NCI-H2171 treated with DMSO at 0.1 percent for 48 hours (cell line): ENCODE measurements around the gene ZNF639.

Source experiments
- DNase-seq: peaks from one replicate; lab custom pipeline; 2025; lab: John Stamatoyannopoulos, UW

The ZNF639 gene

GRCh38 chr3:179309225-179310078 is 13.4 kb upstream of the ZNF639 start:
- no peak for DNase-seq

- DNase-seq: no peak
These were observed 4.0 kb upstream of the ZNF639 start for GRCh38 chr3:179318876-179319275.

- peak; percentile 27 for DNase-seq
These were observed 1.1 kb upstream of the ZNF639 start for GRCh38 chr3:179321668-179322285.

GRCh38 chr3:179323197-179324110 is 623 bp downstream of the ZNF639 start:
- peak; percentile 61 for DNase-seq

GRCh38 chr3:179324270-179324754 is 1.5 kb downstream of the ZNF639 start:
- DNase-seq: peak; percentile 20

GRCh38 chr3:179330438-179330837 is 7.6 kb downstream of the ZNF639 start:
- DNase-seq: no peak

- no peak for DNase-seq
These were observed 9.4 kb downstream of the ZNF639 start for GRCh38 chr3:179332240-179332639.

- DNase-seq: no peak
These were observed 10.3 kb downstream of the ZNF639 start for GRCh38 chr3:179333084-179333483.

GRCh38 chr3:179336345-179336929 is 13.6 kb downstream of the ZNF639 start:
- no peak for DNase-seq

GRCh38 chr3:179347345-179348194 is 24.7 kb downstream of the ZNF639 start, which contains the start of gene MFN1:
MFN1 (plus strand) TSS chr3:179347709; CDS start chr3:179348852, 1,143 bp downstream.
- DNase-seq: peak; percentile 97

GRCh38 chr3:179348325-179349013 is 25.6 kb downstream of the ZNF639 start:
- no peak for DNase-seq

GRCh38 chr3:179355996-179356395 is 33.2 kb downstream of the ZNF639 start:
- DNase-seq: no peak

GRCh38 chr3:179363332-179363731 is 40.5 kb downstream of the ZNF639 start:
- DNase-seq: no peak

- no peak for DNase-seq
These were observed 46.8 kb downstream of the ZNF639 start for GRCh38 chr3:179369621-179370020.

GRCh38 chr3:179373938-179374337 is 51.1 kb downstream of the ZNF639 start:
- DNase-seq: no peak

GRCh38 chr3:179375091-179375999 is 52.5 kb downstream of the ZNF639 start:
- DNase-seq: no peak

GRCh38 chr3:179376474-179376873 is 53.6 kb downstream of the ZNF639 start:
- DNase-seq: no peak
